WI38 (cell line): Measurements from ENCODE around the gene SWAP70.

Experiments used
- H3K4me3 ChIP-seq: 2 replicates; pipeline ENCODE4 v1.5.1; 2011; ENCODE audit warnings: low read depth, mild to moderate bottlenecking, control low read depth, low read length
- TF ChIP-seq, protein P1 (sequence below): IDR thresholded peaks from 2 replicates; pipeline ENCODE4 v1.5.1; 2012; ENCODE audit warnings: low read depth, mild to moderate bottlenecking, control low read depth, low read length

SWAP70 gene

DNA sequence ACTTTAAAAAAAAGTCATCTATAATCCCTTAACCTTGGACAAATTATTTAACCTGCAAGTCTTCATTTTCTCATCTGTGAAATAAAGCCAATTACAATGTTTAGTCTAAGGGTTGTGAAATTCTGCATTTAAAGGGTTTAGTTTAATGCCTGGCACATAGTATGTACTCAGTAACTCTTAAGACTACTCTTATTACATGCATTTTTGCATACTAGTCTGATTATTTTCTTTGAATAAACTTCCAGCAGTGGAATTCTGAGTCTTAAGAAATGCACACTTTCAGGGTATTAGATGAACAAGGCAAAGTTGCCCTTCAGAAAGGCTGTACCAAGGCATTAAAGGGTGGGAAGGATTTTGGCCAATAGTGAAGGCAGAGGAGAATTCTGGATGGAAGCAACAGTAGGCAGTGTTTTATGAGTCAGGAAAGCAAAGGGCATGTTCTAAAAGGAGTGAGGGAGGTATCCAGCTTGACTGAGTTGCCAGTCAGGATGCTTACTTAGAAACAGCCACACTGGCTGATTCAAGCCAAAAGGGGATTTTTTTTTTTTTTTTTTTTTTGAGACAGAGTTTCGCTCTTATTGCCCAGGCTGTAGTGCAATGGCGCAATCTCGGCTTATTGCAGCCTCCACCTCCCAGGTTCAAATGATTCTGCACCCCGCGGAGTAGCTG lies 50.5 kb downstream of the SWAP70 start:
- TF ChIP-seq, protein P1, sequence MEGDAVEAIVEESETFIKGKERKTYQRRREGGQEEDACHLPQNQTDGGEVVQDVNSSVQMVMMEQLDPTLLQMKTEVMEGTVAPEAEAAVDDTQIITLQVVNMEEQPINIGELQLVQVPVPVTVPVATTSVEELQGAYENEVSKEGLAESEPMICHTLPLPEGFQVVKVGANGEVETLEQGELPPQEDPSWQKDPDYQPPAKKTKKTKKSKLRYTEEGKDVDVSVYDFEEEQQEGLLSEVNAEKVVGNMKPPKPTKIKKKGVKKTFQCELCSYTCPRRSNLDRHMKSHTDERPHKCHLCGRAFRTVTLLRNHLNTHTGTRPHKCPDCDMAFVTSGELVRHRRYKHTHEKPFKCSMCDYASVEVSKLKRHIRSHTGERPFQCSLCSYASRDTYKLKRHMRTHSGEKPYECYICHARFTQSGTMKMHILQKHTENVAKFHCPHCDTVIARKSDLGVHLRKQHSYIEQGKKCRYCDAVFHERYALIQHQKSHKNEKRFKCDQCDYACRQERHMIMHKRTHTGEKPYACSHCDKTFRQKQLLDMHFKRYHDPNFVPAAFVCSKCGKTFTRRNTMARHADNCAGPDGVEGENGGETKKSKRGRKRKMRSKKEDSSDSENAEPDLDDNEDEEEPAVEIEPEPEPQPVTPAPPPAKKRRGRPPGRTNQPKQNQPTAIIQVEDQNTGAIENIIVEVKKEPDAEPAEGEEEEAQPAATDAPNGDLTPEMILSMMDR = no peak
- no peak overlapping the region for H3K4me3 ChIP-seq

DNA sequence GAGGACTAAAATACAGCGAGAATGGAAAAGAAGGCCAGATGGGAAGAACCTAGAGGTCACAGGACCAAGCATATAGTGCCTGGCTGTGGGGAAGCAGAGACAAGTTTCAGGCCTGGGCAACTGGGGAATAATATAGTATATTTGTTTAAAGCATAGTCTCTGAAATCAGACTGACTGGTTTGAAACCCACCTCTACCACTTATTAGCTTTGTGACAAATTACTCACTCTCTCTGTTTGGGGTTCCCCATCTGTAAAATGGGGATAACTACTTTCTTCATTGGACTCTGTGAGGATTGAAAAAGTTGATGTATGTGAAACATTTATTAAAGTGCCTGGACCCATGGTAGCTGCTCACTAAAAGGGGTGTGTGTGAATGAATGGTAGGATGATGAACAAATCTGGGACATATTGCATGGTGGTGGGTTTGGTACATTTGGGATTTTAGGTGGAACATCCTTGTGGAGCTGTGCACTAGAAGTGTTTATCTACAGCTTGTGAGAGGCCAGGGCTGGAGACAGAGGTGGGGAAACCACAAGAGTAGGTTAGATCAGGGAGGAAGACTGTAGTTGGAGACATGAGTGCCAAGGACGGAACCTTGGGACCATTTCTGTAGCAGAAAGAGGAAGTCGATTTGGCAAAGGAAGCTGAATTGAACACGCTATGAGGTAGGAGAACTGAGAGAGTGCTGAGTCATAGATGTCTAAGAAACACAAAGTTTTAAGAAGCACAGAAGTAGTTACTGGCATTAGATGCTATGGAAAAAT lies 52.6 kb downstream of the SWAP70 start:
- TF ChIP-seq, protein P1 = no peak
- H3K4me3 ChIP-seq = no peak overlapping the region

DNA sequence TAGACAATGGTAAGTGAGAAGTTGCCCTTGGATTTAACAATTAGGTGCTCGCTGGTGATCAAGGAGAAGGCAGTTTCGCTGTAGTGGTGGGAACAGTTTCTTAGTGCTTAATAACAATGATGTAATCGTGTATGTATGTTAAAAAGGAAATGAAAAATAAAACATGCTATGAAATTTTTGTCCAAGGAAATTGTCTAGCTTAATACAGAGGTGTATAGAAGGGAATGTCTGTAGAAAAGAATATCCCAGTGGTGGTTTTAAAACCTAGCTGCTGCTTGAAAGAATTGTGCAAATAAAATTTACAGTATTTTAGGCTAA lies 53.1 kb downstream of the SWAP70 start:
- H3K4me3 ChIP-seq = no peak overlapping the region
- TF ChIP-seq, protein P1 = no peak

DNA sequence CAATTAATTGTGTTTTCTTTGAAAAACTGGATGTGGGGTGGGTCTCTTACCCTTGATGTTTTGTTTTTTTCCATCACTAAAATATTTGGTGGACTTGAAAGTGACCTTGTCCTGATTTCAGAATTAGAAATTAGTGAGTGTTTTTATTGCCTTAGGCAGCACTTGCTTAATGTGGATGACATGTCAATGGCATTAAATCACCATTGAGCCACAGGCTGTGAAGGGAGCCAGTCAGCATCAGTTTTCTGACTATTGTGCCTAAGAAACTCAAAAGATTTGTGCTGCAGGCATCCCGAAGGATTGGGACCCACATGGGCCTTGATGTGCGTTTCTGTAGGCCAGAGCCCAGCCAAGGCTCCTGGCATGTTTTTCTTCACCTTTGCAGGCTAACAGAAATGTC lies 53.8 kb downstream of the SWAP70 start:
- TF ChIP-seq, protein P1 = no peak
- no peak overlapping the region for H3K4me3 ChIP-seq

DNA sequence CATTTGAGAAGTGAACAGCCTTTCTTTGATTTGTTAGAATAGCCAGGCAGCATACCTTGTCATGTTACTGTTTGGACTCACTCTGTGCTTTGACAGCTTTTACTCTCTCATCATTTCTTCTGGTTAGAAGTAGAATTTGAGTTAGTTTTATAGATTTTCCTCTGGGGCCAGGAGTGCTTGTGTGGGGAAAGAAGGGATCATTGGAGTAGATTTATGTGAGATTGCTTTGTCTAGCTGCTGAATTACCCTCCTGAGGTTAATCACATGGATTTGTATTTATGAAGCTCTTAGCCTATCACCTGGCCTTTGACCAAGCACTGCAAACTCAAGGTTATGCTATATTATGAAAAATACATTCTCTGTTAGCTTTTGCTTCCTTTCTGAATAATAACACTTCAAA lies 54.3 kb downstream of the SWAP70 start:
- TF ChIP-seq, protein P1 = no peak
- H3K4me3 ChIP-seq = no peak overlapping the region

DNA sequence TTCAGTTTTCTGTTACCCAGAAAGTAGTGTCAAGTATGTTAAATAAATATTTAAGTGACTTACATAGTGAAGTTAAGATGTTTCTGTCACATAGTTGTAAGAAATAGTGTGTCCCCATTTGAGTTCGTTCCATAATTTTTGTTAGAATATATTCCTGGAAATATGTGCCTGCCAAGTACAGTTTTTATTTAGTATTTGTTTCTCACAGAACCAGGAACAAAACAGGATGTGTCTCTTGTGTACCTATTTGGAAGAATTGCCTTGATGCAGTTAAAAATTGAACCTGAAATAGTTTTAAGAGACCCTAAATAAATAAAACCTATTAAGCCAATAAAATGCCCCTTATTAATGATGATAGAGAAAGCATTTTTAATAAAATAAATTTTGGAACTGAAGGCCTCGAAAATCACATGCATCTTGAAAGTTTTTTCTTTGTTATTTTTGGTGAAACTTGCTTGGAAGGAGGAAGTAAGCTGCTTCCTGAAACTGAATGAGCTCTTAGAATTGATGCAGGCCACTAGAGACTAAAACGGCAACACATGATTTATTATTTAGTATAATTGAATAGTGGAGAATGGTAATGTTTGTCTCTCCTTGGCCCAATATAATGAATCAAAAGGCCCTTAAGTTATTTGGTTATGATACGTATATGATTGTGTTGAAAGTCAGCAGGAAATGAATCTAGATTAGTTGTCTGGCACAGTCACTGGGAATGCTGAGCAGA lies 55.9 kb downstream of the SWAP70 start:
- TF ChIP-seq, protein P1 = no peak
- no peak overlapping the region for H3K4me3 ChIP-seq

DNA sequence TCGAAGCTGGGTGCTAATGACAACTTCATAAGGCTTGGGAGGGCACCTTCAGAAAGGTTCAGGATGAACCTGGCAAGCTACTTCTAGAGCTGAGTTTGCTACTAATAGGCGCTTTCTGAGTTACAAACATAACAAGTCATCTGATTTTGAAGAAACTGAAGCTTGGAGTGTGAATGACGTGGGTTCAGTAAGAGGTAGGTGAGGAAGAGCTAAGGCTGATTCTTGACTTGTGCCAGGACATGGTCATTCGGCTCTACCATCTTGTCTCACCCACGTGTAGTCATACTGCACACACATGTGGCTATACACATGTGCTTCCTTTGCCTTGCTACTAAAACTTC lies 56.4 kb downstream of the SWAP70 start:
- H3K4me3 ChIP-seq = no peak overlapping the region
- TF ChIP-seq, protein P1 = no peak
